GM19455 (cell line): ENCODE measurements around the gene GSE1.

Experiments
- ATAC-seq: cut with Tn5 transposase; IDR thresholded peaks from one replicate; pipeline ENCODE4 v1.9.1; 2021; ENCODE audit not compliant: unreplicated experiment

GSE1 gene

DNA sequence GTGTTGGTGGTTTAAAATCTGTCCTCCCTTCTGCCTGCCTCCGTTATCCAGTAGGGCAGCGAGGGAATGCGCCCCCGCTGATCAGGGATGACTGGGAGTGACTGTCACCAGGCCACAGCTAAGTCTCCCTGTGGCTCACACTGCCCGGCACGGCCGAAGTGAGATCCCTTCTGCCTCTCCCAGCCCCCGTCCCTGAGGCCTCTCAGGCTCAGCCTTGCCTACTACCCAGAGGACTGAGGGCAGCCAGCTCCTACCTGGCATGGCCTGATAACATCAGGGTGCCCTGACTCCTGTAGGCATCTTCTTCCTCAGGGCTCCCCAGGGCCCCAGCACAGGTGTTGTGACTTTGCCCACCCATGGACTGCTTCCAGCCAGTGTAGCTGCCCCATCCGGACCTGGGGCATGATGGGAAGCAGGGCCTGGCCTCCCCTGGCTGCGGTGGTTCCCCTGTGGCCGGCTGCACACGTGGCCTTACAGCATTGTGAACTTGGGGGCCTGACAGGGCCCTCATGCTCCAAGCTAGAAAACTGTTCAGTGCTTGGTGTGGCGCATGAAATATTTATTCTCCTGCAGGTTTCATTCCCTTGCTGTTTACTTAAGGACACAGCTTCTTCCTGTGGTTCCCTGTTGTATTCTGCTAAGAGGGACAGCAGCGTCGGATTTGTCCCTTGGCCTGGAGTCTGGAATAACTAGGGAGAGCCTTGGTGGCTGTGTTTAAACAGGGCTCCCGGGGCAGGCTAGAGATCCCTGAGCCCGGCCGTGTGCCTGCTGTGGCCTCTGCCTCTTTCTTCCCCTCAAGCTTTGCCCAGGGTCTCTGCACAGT, 45.6 kb downstream of the GSE1 start:
- ATAC-seq: no peak

DNA sequence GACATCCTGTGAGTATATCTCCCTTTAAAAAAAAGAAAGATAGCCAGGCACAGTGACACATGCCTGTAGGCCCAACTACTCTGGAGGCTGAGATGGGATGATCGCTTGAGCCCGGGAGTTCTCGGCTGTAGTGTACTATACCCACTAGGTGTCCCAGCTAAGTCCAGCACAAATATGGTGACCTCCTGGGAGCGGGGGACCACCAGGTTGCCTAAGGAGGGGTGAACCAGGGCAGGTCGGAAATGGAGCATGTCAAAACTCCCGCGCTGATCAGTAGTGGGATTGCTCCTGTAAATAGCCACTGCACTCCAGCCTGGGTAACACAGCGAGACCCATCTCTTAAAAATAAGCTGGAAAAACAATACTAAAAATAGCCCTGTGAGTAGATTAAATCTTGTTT, 46.2 kb downstream of the GSE1 start:
- ATAC-seq: no peak

DNA sequence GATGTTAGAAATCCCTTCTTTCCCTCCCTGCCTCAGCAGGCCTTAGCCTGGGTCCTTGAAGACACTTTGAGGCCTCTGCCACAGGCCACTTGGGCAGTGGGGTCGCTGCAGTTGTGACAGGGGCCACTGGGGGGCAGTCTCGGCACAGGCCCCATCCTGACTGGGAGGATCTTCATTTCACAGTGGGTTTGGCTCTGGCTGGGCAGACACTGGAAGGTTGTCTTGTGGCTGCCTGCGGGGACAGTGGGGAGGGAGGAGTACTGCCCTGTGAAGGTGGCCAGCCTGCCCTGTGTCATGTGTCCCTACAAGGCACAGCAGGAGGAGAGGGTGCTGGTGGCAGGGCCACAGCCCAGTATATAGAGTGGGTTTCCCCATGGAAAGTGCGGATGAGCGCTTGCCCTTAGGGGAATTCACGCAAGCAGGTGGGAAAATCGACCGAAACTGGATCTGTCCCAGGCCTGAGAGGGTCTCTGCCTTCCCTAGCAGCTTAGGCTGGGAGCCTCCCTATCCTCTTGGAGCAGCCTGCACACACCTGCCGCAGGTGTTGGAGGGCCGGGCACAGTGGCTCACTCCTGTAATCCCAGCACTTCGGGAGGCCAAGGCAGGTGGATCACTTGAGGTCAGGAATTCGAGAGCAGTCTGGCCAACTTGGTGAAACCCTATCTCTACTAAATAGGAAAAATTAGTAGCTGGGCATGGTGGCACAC, 46.8 kb downstream of the GSE1 start:
- no peak for ATAC-seq

DNA sequence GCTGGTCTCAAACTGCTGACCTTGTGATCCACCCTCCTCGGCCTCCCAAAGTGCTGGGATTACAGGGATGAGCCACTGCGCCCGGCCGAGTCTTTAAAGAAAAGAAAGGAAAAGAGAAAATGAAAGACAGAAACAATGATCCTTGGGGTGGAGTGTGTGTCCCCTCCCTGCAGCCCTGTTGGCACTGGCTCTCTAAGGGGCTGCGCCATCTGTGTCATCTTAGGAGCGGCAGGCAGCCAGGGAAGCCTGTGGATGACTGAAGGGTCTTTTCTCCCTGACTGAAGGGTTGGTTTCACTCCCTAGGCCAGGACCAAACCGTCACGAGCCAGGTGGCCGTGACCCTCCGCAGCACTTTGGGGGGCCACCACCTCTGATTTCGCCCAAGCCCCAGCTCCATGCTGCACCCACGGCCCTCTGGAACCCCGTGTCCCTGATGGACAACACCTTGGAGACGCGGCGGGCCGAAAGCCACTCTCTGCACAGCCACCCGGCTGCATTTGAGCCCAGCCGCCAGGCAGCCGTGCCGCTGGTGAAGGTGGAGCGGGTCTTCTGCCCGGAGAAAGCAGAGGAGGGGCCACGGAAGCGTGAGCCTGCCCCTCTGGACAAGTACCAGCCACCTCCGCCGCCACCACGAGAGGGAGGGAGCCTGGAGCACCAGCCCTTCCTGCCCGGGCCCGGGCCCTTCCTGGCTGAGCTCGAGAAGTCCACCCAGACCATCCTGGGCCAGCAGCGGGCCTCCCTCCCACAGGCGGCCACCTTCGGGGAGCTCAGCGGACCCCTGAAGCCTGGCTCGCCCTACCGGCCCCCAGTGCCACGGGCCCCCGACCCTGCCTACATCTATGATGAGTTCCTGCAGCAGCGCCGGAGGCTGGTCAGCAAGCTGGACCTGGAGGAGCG, 48.0 kb downstream of the GSE1 start:
- no peak for ATAC-seq

DNA sequence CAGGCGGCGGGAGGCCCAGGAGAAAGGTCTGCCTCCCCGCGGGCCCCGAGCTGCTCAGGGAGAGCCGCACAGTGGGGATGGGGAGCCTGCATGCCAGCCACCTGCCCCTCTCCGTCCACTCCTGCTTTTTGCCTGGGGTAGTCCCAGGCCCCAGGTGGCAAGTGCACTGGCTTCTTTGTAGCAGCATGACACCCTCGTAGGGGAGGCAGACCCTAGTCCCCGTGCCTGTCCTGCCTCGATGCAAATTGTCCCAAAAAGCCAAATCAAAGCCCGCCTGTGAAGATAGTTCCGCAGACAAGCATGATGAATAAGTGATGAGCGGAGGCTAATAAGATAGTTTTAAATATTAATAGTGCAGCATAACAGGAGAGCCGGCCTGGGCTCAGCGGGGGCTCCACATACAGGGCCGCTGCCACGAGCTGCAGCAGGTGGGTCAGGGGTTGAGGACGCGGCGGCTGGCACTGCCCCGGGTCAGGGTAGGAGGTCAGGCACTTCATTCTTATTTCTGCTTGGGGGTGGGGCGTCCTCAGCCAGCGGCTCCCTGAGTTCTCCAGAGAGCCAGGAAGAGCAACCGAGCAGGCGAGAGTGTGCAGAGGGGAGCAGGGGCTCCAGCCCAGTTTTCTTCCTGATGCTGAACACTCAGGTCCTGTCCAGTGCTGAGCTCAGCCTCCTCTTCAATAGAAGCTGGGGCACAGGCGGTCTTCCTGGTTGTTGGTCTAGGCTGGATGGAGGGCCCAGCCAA, 48.8 kb downstream of the GSE1 start:
- ATAC-seq: no peak

DNA sequence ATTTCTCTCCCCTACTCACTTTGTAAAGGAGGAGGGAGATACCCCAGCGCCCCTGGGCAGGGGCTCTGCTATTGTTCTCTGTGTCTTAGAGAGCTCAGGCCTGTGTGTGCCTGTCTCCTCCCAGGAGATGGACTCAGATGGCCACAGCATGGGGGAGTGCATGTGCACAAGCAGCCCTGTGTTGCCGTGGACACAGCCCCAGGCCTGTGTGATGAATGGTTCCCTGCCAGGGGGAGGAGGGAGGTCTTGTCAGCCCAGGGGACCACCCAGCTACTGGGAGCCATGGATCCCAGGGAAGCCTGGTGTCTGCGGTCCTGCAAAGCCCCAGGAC, 49.3 kb downstream of the GSE1 start:
- ATAC-seq: no peak

DNA sequence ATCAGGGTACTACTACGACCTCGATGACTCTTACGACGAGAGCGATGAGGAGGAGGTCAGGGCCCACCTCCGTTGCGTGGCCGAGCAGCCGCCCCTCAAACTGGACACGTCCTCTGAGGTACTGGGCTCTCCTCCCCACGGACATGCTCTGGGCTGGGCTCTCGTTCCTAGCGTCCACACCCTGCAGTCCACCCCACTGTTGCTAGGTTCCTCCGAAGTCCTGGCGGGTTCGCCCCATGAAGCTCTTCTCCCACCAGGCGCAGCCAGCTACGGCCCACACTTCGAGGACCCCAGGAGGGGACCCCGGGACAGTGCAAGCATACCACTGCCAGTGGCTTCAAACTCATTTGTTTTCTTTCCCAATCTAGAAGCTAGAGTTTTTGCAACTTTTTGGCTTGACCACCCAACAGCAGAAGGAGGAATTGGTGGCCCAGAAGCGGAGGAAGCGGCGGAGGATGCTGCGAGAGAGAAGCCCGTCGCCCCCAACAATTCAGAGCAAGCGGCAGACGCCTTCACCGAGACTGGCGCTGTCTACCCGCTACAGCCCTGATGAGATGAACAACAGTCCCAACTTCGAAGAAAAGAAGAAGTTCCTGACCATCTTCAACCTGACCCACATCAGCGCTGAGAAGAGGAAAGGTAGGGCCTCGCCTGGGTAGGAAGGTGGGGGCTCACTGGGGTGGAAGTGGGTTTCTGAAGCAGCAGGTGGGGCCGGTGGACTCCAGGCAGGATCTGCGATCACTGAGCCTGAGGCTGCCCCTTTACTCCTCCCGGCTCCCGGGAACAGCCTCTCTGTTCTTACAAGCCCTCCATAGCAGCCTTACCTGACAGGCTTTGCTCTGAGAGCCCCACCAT, 50.1 kb downstream of the GSE1 start:
- no peak for ATAC-seq

DNA sequence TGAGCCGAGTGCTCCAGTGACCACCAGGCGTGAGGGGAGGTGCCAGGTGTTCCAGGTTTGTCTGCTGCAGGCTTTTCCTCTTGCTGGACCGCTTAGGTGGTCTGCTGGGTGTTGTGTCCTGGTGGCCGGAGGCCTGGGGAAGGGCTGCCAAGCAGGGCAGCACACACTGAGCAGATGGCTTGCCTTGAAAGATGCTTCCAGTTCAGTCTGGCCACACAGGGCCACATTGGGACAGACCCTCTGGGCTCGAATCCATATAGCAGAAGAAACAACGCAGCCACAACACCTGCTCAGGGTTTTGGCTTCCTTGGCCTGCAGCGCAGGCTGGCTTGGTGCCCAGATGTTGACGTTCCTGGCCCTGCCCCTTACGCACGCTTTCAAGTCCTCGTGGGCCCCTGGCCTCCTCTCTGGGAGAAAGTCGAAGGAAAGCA, 50.8 kb downstream of the GSE1 start:
- no peak for ATAC-seq

DNA sequence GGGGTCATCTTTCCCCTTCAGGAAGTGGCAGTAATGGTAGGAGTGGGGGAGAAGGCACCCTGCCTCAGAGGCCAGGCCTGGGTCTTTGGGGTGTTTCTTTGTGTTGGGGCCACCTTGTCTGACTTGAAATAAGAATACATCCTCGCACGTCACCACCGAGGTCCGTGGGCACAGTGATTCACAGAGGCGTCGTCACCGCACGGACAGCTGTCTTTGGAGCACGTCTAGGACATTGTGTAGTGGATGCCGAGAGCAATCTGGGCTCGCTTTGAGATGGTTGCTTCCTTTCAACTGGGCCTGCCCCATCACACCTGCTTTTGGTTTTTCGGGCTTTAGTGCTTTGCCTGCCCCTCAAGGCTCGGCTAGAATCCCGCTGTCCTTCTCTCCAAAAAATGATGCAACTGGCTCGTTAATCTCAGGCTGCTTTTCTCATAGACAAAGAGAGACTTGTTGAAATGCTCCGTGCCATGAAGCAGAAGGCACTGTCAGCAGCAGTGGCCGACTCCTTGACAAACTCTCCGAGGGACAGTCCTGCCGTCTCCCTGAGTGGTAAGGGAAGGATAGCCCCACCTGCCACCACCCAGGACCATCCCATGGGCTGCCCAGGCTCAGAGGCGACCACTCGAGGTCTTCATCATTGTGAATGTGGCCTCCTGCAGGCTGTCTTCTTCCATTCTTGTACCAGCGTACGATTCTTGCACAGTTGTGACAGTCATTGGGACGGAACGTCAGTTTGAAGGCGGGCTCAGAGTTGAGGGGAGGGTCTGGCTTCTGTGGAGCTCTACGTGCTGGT, 51.7 kb downstream of the GSE1 start:
- ATAC-seq: no peak

DNA sequence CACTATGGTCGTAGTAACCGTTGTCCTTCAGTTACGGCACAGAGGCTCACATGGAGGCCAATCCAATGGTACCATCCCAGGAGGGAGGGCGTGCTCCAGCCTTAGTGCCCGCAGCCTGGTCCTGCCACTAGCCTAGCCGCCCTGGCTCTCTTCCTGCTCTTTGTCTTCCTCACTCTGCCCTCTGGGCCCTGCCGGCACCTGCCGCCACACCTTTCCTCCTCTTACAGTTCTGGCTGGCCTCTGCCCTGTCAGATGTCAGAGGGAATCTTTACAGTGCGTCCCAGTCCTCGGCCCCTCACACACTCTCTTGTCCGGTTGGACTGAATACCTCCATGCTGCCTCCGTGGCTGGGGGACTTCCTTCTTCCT, 52.2 kb downstream of the GSE1 start:
- ATAC-seq: no peak

DNA sequence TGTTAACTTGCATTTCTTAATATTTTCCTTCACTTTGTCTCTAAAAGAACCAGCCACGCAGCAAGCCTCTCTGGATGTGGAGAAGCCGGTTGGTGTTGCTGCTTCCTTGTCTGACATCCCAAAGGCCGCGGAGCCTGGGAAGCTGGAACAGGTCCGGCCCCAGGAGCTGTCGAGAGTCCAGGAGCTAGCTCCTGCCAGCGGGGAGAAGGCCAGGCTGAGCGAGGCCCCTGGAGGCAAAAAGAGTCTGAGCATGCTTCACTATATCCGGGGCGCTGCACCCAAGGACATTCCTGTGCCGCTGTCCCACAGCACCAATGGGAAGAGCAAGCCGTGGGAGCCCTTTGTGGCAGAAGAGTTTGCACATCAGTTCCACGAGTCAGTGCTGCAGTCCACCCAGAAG, 52.8 kb downstream of the GSE1 start:
- no peak for ATAC-seq

DNA sequence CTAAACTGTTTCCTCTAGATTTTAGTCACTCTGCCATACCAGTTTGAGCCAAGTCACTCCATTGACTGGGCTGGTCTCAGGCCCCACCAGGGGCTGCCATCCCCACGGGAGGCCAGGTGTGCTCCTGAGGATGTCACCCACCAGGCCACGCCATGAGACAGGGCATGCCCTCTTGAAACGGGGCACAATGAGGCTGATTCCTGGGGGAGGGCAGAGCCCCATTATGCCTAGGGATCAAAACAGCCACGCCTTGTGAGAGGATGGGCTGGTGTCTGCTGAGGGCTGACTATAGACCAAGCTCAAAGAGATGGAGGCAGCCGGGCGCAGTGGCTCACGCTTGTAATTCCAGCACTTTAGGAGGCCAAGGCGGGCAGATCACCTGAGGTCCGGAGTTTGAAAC, 54.1 kb downstream of the GSE1 start:
- no peak for ATAC-seq

DNA sequence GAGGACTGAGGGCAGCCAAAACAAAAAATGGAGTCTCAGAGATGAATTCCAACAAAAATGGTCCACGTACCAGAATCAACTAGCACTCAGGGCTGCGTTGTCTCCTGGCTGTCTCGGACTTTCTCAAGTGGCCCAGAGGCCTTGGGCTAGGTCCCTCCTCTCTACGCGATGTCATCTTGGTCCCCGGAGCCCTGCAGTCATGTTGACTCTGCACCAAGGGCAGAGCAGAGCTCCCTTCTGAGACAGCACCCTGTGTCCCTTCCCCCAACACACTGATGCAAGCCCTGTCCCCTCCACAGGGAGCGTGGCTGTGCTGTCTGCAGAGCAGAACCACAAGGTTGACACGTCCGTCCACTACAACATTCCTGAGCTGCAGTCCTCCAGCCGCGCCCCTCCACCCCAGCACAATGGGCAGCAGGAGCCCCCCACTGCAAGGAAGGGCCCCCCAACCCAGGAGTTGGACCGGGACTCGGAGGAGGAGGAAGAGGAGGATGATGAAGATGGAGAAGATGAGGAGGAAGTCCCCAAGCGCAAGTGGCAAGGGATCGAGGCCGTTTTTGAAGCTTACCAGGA, 54.8 kb downstream of the GSE1 start:
- no peak for ATAC-seq

DNA sequence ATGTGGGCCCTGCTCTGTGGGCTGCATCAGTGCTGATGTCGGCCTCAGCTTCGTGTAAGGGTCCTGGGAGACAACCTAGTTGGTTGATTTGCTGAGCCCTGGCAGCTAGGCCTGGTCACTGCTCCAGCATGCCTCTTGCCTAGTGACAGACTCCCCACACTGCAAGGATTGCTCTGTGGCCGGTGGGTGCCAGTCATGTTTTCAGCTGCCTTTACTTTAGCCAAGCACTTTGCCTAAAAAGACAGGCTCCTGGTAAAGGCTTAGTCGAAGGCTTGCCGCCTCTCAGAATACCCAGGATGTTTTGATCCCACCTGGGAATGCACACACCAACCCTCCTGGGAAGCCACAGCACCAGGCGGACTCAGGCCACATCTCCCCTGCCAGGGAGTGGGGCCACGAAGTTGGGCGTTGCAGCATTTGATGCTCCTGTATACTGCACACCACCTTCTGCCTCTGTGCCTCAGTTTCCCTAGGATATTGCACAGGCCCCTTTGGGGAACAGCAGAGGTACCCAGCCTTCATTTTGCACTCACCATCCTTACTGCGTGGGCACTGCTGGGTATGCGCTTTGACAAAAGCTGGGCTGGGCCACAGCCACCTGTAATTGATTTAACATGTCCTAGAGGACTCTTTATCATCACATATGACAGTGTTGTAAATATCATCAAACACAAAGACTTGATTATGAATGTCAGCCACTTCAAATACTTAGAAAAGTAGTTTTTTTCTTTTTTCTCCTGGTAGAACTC, 55.7 kb downstream of the GSE1 start:
- ATAC-seq: no peak

DNA sequence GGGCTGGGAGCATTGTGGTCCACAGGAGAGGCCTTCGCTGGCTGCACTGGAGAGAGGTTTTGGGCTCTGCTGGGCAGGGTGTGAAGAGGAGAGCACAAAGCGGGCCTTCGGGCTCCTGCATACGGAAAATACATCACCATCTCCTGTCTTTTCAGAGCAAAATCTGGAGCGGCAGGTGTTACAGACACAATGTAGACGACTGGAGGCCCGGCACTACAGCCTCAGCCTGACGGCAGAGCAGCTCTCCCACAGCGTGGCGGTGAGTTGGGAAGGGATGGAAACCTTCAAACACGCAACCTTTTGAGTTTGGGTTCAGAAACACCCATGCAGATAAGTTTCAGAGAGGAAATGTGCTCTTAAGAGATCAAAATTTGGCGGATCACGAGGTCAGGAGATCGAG, 57.7 kb downstream of the GSE1 start:
- no peak for ATAC-seq

DNA sequence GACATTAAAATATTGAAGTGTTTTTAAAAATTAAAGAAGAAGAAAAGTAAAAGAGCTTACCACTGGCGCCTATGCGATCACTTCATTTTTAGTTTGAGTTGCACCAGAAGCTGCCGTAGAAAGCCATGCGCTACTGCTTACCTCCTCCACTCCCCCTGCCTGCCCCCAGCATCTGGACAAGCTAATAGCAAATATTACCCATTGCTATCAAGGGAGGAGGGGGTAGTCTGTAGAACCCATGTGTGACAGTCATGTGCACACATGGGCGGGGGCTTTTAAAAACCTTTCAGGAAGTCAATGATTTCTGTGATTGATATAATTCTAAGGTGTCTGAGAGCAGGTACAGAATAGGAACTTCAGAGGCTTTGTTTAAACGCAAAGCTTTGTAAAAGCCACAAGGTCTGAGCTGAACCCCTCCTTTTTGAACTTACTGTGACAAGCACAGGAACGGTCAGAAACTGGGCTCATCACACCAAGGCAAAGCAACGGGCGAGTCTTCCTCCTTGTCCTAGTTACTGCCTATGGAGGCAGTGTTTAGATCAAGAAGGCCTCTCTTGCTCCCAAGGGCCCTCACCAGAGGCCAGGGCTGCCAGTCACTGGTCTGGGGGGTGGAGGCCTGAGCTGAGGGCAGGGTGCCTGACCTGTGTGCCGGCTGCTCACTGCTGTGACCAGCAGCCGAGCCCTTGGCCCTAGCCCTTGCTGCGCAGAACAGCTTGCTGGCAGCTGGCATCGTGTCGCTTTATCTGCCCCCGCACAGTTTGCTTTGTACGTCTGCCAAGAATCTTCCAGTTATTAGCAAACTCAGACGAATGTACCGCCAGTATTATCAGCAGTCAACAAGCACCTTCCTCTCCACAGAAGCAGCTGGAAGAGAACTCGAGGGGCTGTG, 60.7 kb downstream of the GSE1 start:
- ATAC-seq: no peak

DNA sequence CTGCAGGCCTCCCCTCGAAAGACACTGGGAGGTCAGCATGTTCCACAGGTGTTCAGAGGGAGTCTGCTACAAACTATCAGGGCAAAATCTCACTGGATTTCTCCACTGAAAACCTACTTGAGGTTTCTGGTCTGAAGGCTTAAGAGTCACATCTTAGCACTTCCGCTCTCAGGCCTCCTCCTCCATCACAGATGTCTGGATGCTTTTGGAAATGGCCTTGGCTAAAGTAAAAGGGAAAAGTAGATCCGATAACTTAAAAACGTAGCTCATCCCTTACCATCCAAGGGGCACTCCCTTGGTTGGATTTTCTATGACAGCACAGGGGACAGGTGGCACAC, 61.3 kb downstream of the GSE1 start:
- no peak for ATAC-seq
